ENCODE measurements around the gene AGBL1. TPM values are rescaled to one million over a fixed set of nuclear protein-coding genes. Genes with fewer than 3 reads are reported as not detected.
"Not testable (repeated sequence)": the region's sequence is repeated elsewhere in the genome, so short reads cannot be mapped to it uniquely, and the experiment has no call there.

The AGBL1 gene
- total RNA-seq, 2 donors from 2014 or later, result 0.23 to 0.91 TPM

DNA sequence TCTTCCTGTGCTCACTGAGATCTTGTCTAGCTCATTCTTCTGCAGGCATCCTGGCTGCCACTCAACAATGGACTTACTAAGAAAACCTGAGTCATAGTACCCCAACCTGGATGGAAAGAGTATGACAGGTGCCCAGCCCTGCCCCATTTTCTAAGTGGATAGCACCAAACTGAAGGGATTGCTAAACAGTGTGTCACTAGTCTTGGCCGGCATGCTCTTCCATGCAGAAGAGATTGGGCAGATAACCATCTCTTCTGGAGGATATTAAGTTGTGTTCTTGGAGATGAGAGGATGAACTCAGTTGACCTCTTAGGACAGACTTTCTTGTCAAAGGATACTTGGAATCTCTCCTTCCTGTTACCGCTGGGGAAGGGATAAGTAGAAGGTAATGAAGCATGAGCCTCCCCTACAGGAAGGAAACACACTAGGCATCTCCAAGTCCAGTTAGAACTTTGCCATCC lies 797.5 kb downstream of the AGBL1 start:
- Histone ChIP-seq H3K4me3 (no peak overlapping the region), H3K9me3 (no peaks in the 10 kb centered on the region), H3K36me3 (no peaks in the 10 kb centered on the region), H3K4me1 (replicated peaks) (no peaks in the 10 kb centered on the region), H3K27ac (no peak overlapping the region), H3K27me3 (replicated peaks; ENCODE audit: insufficient read depth) (no peaks in the 10 kb centered on the region)
- TF ChIP-seq POLR2A (IDR thresholded peaks at IDR 0.05) (no peak), POLR2AphosphoS5 (IDR thresholded peaks at IDR 0.05) (no peak)
- TF ChIP-seq, protein P1, sequence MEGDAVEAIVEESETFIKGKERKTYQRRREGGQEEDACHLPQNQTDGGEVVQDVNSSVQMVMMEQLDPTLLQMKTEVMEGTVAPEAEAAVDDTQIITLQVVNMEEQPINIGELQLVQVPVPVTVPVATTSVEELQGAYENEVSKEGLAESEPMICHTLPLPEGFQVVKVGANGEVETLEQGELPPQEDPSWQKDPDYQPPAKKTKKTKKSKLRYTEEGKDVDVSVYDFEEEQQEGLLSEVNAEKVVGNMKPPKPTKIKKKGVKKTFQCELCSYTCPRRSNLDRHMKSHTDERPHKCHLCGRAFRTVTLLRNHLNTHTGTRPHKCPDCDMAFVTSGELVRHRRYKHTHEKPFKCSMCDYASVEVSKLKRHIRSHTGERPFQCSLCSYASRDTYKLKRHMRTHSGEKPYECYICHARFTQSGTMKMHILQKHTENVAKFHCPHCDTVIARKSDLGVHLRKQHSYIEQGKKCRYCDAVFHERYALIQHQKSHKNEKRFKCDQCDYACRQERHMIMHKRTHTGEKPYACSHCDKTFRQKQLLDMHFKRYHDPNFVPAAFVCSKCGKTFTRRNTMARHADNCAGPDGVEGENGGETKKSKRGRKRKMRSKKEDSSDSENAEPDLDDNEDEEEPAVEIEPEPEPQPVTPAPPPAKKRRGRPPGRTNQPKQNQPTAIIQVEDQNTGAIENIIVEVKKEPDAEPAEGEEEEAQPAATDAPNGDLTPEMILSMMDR (IDR thresholded peaks at IDR 0.05), result no peak
- no peak for DNase-seq (ENCODE audit: low spot score)
- intact Hi-C loops (cut with DNase I), result no loop called here
- WGBS, result 68% methylated on average over 2 of the region's 2 CpGs

DNA sequence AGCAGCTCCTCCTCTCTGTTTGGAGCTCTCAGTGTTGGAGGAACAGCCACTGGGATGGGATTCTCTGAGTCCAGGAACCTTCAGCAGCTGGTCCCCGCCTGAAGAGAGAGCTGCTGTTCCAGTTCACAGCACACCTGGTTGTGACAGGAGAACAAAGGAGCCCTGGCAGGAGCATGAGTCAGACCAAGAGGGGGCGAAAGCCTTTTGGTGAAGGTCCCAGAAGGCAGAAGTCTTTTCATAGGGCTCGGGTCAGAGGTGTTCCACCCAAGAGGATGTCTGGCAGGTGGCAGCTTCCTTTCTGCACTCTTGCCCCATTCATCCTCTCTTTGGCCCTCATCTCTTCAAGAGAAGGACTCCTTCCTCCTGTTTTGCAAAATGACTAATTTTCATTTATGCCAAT lies 799.2 kb downstream of the AGBL1 start:
- DNase-seq (ENCODE audit: low spot score); H3K4me3 ChIP-seq; H3K4me1 ChIP-seq (replicated peaks); intact Hi-C loops (cut with DNase I); H3K27me3 ChIP-seq (replicated peaks; ENCODE audit: insufficient read depth); H3K27ac ChIP-seq; H3K9me3 ChIP-seq; H3K36me3 ChIP-seq: not testable (repeated sequence)
- WGBS, result 68% methylated on average over 3 of the region's 3 CpGs

DNA sequence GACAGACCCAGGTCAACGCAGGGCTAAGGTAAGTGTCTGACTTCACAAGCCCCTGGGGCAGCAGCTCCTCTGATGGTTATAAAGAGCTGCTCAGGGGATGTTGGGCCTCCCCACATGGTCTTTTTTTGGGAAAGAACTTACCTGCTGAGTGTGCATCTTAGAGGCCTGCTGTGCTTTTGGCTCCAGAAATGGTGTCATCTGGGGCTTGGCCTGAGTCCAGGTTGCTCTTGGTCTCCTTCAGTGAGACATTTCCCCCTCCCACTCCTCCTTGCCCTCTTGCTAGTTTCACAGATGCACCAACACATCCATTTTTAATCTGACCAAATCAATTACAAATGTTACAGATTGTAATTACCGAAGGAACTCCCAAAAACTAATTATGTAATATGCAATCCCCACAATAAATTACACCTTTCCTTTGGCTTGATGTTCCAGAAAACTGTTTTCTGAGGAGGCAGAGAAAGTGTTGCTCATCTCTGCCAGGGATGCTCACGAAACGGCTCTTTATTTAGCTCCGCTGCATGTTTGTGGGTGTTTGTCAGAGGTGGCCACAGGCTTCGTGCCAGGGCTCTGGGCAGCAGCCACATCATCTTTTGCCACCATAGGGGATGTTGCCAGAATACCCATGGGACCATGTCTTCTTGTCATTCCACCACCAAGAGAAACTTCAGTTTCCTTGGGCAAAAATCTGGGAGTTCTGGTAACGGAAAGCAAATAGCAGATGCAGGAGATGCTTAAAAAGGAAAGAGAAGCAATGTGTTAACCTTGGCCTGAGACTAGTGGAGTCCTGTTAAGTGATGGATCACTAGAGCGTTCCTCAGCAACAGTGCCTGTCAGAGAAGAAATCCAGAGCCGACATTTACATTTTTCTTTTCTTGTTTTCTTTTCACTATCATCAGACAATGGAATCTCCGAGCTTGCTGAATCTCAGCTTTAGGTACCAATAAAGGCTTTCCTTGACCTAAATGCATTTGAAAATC lies 799.9 kb downstream of the AGBL1 start:
- no peaks in the 10 kb centered on the region for H3K27me3 ChIP-seq (replicated peaks; ENCODE audit: insufficient read depth)
- H3K9me3 ChIP-seq, result no peaks in the 10 kb centered on the region
- TF ChIP-seq POLR2AphosphoS5 (IDR thresholded peaks at IDR 0.05) (no peak), POLR2A (IDR thresholded peaks at IDR 0.05) (no peak)
- TF ChIP-seq, protein P1 (IDR thresholded peaks at IDR 0.05), result no peak
- no peak overlapping the region for H3K27ac ChIP-seq
- intact Hi-C loops (cut with DNase I), result no loop called here
- no peak overlapping the region for H3K4me3 ChIP-seq
- no peak for DNase-seq (ENCODE audit: low spot score)
- no peaks in the 10 kb centered on the region for H3K4me1 ChIP-seq (replicated peaks)
- H3K36me3 ChIP-seq, result no peaks in the 10 kb centered on the region
- 75% methylated on average over 10 of the region's 10 CpGs for WGBS

DNA sequence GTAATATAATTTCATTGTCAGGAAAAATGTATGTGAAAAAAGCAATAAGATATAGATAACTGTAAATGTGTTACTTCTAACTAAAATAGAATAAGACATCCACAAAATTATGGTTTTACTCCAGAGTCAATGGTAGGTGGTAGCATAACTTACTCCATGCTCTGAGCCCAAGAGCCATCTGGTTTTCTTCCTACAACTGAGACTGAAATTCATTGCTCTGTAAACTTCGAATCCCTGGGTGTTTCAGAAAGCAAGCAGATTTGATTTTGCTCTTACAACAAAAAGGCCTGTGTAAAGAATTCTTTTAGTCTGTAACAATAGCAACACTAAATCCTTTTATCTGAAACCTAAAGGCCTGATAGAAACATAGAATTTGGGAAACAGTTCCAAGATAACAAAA lies 805.9 kb downstream of the AGBL1 start:
- TF ChIP-seq POLR2AphosphoS5 (IDR thresholded peaks at IDR 0.05) (no peak), POLR2A (IDR thresholded peaks at IDR 0.05) (no peak)
- TF ChIP-seq, protein P1 (IDR thresholded peaks at IDR 0.05), result no peak
- no peaks in the 10 kb centered on the region for H3K27me3 ChIP-seq (replicated peaks; ENCODE audit: insufficient read depth)
- intact Hi-C loops (cut with DNase I), result no loop called here
- H3K4me1 ChIP-seq (replicated peaks), result no peaks in the 10 kb centered on the region
- 29% methylated on average over 1 of the region's 1 CpG for WGBS
- no peak overlapping the region for H3K27ac ChIP-seq
- DNase-seq (ENCODE audit: low spot score), result no peak
- H3K9me3 ChIP-seq, result no peaks in the 10 kb centered on the region
- H3K36me3 ChIP-seq, result no peaks in the 10 kb centered on the region
- H3K4me3 ChIP-seq, result no peak overlapping the region

DNA sequence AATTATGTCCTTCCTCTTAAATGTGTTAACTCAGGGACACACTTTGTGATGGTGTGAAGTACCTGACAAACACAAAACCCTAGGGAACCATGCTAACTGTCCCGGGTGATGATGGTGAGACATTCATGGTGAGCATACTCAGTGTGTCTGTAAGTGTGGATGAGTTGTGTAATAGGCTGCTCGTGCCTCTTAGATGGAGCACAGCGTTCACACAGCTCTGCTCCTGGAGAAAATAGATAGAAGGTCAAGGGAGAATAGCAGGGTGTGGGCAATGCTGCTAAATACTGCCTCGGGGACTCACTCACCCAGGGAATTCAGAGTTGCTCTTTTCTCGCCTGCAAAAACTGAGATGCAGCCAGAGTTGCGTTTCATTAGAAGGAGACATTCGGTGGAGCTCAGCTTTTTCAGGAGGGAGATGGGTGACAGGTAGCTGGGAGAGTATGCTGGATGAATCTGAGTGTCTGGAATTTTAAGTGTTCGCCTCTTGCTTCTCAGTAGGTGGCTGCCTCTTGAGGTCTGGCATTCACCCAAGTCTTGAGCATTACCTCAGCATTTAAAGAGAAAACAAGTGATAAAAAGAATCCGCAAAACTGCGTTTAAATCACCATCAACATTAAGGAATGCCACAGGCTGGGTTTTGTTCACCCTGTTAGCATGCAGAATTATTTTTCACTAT lies 813.2 kb downstream of the AGBL1 start:
- no peak overlapping the region for H3K27ac ChIP-seq
- no peak overlapping the region for H3K4me3 ChIP-seq
- 30% methylated on average over 10 of the region's 10 CpGs for WGBS
- intact Hi-C loops (cut with DNase I), result no loop called here
- no peaks in the 10 kb centered on the region for H3K4me1 ChIP-seq (replicated peaks)
- no peaks in the 10 kb centered on the region for H3K27me3 ChIP-seq (replicated peaks; ENCODE audit: insufficient read depth)
- TF ChIP-seq POLR2A (IDR thresholded peaks at IDR 0.05), result no peak
- no peaks in the 10 kb centered on the region for H3K9me3 ChIP-seq
- DNase-seq (ENCODE audit: low spot score), result no peak
- H3K36me3 ChIP-seq, result no peaks in the 10 kb centered on the region

All from prostate gland (tissue), 2 donors.